ENCODE results near the gene UGT2A3. TPM values are rescaled to one million over a fixed set of nuclear protein-coding genes. Genes with fewer than 3 reads are reported as not detected.

UGT2A3 gene
- total RNA-seq, 3 donors from 2014 or later: under 0.01 TPM; not detected in 2

DNA sequence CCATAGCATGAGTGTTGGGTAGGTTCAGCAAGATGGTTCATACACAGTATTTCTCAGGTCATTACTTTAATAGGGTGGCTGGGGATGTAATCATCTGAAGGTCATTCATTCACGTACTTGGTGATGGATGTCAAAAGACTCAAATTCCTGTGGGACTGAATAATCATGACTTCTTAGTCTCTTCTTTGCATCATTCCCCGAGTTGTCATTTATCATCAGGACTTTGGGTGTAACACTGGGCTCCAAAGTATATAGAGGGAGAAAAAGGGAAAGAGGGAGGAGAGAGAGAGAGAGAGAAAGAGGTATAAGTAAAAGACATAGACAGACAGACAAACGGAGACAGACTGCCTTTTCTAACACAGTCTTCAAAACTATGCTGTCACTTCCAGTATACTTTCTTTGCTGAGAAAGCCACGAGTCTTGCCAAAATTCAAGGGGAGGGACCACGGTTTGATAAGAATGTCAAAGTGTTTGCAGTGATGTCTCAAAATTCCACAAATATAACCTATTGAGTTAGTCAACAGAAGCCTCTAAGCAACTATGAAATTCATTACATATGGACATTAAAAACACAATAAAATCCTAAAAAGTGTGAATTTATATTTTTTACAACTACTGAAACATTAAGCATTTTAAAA, 55.9 kb downstream of the UGT2A3 start:
- no peak overlapping the region for H3K4me3 ChIP-seq
- DNase-seq (ENCODE audit: low spot score in 2 of 2): no peak
- intact Hi-C loops (cut with DNase I; ENCODE audit: low total_unique reads): no loop called here
- H3K4me1 ChIP-seq: no peaks in the 10 kb centered on the region
- no peaks in the 10 kb centered on the region for H3K27me3 ChIP-seq
- no peaks in the 10 kb centered on the region for H3K36me3 ChIP-seq
- H3K9me3 ChIP-seq: no peaks in the 10 kb centered on the region
- TF ChIP-seq CTCF (IDR thresholded peaks at IDR 0.05) (no peak), POLR2A (IDR thresholded peaks at IDR 0.05) (no peak), POLR2AphosphoS5 (IDR thresholded peaks at IDR 0.05) (no peak)
- no peak overlapping the region for H3K27ac ChIP-seq

DNA sequence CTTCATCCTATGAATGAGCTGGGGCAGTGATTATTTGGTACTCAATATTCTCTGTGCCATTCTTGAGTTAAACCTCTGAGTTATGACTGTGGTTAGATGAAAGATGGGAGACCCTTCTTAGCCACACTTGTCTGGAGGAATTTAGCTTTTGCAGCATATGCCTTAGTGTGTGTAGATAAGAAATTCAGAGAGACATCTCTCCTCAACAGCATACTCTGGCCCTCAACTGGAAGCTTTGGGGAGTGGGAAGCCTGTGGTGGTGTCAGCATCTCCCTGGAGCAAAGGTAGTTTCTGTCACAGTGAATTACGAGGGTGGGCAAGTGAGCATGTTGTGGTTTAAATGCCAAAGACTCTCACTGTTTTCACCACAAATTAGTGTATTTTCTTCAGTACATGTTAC, 58.7 kb downstream of the UGT2A3 start:
- no peaks in the 10 kb centered on the region for H3K36me3 ChIP-seq
- H3K4me1 ChIP-seq: no peaks in the 10 kb centered on the region
- H3K27ac ChIP-seq: no peak overlapping the region
- H3K4me3 ChIP-seq: no peak overlapping the region
- no peak for DNase-seq (ENCODE audit: low spot score in 2 of 2)
- TF ChIP-seq POLR2AphosphoS5 (IDR thresholded peaks at IDR 0.05) (no peak), POLR2A (IDR thresholded peaks at IDR 0.05) (no peak), CTCF (IDR thresholded peaks at IDR 0.05) (no peak)
- H3K9me3 ChIP-seq: no peaks in the 10 kb centered on the region
- intact Hi-C loops (cut with DNase I; ENCODE audit: low total_unique reads): no loop called here
- no peaks in the 10 kb centered on the region for H3K27me3 ChIP-seq

DNA sequence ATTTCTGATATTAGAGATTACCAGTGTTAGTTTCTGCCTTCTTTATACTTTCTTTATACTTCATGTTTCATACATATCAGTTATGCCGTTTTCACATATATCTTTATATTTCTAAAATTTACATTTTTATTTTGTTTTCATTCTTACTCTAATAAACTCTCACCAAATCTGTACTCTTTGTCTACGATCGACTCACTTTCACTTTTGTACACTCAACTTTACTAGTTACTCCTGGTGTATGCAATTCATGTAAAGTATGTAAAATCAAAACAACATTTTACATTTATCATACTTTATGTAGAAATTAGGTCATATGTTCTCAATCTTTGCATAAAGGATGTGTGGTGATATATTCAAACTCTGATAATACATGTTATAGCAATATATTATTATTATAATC, 59.9 kb downstream of the UGT2A3 start:
- intact Hi-C loops (cut with DNase I; ENCODE audit: low total_unique reads): no loop called here
- no peaks in the 10 kb centered on the region for H3K27me3 ChIP-seq
- H3K36me3 ChIP-seq: no peaks in the 10 kb centered on the region
- DNase-seq (ENCODE audit: low spot score in 2 of 2): no peak
- no peak for TF ChIP-seq CTCF (IDR thresholded peaks at IDR 0.05)
- TF ChIP-seq POLR2AphosphoS5 (IDR thresholded peaks at IDR 0.05): no peak
- no peak for TF ChIP-seq POLR2A (IDR thresholded peaks at IDR 0.05)
- no peak overlapping the region for H3K27ac ChIP-seq
- no peaks in the 10 kb centered on the region for H3K9me3 ChIP-seq
- H3K4me1 ChIP-seq: no peaks in the 10 kb centered on the region
- no peak overlapping the region for H3K4me3 ChIP-seq

- no peaks in the 10 kb centered on the region for H3K36me3 ChIP-seq
- intact Hi-C loops (cut with DNase I; ENCODE audit: low total_unique reads): no loop called here
These were observed 66.1 kb downstream of the UGT2A3 start for GRCh38 chr4:68885545-68885944.

DNA sequence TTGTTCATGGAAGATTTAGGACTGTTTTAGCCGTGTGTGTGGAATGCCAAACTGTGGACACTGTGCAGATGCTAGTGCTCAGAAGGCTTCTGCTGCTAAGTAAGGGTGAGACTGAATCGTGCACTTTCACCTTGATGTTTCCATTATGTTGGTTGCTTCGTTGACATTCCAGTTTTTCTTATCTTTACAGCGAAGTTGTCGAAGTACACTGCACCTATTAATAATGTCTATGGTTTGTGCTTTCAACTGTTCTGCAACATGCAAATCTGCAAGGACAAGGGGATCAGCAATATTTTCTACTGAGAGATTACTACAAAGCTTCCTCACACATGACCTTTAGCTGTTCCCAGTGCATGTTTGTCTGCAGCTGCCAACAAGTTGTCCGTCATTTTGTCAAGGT, 67.7 kb downstream of the UGT2A3 start:
- intact Hi-C loops (cut with DNase I; ENCODE audit: low total_unique reads): no loop called here
- Histone ChIP-seq H3K4me3 (no peak overlapping the region), H3K9me3 (no peaks in the 10 kb centered on the region), H3K4me1 (no peaks in the 10 kb centered on the region), H3K36me3 (no peaks in the 10 kb centered on the region), H3K27me3 (no peaks in the 10 kb centered on the region), H3K27ac (no peak overlapping the region)
- DNase-seq (ENCODE audit: low spot score in 2 of 2): no peak
- TF ChIP-seq CTCF (IDR thresholded peaks at IDR 0.05) (no peak), POLR2A (IDR thresholded peaks at IDR 0.05) (no peak), POLR2AphosphoS5 (IDR thresholded peaks at IDR 0.05) (no peak)

More at GRCh38 chr4:68885545-68885944, 66.1 kb downstream of the UGT2A3 start:
- Histone ChIP-seq H3K4me3 (no peak overlapping the region), H3K4me1 (no peaks in the 10 kb centered on the region), H3K27ac (no peak overlapping the region), H3K27me3 (no peaks in the 10 kb centered on the region), H3K9me3 (no peaks in the 10 kb centered on the region)
- TF ChIP-seq CTCF (IDR thresholded peaks at IDR 0.05): no peak
- TF ChIP-seq POLR2A (IDR thresholded peaks at IDR 0.05): no peak
- no peak for TF ChIP-seq POLR2AphosphoS5 (IDR thresholded peaks at IDR 0.05)
- DNase-seq (ENCODE audit: low spot score in 2 of 2): no peak

Other genes starting within 250 kb of the UGT2A3 start
- gene UGT2B10, start 135.8 kb downstream of the UGT2A3 start, total RNA-seq: not detected
- 1 to 10 TPM in 1 of 3 donors, under 1 TPM in 1, not detected in 1; 0.33 to 2.5 TPM for gene UGT2B7, start 144.7 kb upstream of the UGT2A3 start, total RNA-seq